MCF 10A (cell line): ENCODE results near the gene DENR. TPM values are rescaled to one million over a fixed set of nuclear protein-coding genes. Genes with fewer than 3 reads are reported as not detected.

ENCODE experiments used
- BruUV-seq: library from RNA; stranded (reverse); fragments of 400-500 nt; replicated peaks from 2 replicates; lab custom pipeline; 2021; lab: Mats Ljungman, UMichigan
- CTCF ChIA-PET: fragments of 300-600 bp; sonication (Branson Sonifier 250); formaldehyde crosslinking; extraction: SDS; loops from one replicate; lab custom pipeline; 2021; ENCODE audit warnings: antibody characterized with exemption, inconsistent platforms; lab: Yijun Ruan, JAX
- POLR2A ChIA-PET: fragments of 300-600, 350-650 bp; sonication (Branson Sonifier 250); formaldehyde crosslinking; extraction: SDS; loops from one replicate; lab custom pipeline; 2020; ENCODE audit warnings: antibody characterized with exemption, inconsistent platforms; lab: Yijun Ruan, JAX
- DNase-seq: peaks from one replicate; pipeline ENCODE4 v3.0.0-alpha.2; 2018; ENCODE audit not compliant: unreplicated experiment
- H3K27ac Mint-ChIP-seq: one replicate; pipeline ENCODE4 v1.8.0; 2022; ENCODE audit warnings: mild to moderate bottlenecking, low read depth, mixed read lengths; ENCODE audit not compliant: unreplicated experiment
- H3K27me3 Mint-ChIP-seq: one replicate; pipeline ENCODE4 v1.8.0; 2022; ENCODE audit warnings: mixed read lengths; ENCODE audit not compliant: insufficient read depth, unreplicated experiment
- H3K36me3 Mint-ChIP-seq: one replicate; pipeline ENCODE4 v1.8.0; 2022; ENCODE audit warnings: mild to moderate bottlenecking, moderate library complexity, mixed read lengths; ENCODE audit not compliant: insufficient read depth, unreplicated experiment
- H3K4me1 Mint-ChIP-seq: one replicate; pipeline ENCODE4 v1.8.0; 2022; ENCODE audit warnings: mixed read lengths; ENCODE audit not compliant: insufficient read depth, unreplicated experiment
- H3K4me3 Mint-ChIP-seq: one replicate; pipeline ENCODE4 v1.8.0; 2022; ENCODE audit warnings: mild to moderate bottlenecking, moderate library complexity, mixed read lengths; ENCODE audit not compliant: unreplicated experiment
- H3K9me3 Mint-ChIP-seq: one replicate; pipeline ENCODE4 v1.8.0; 2022; ENCODE audit warnings: mixed read lengths; ENCODE audit not compliant: unreplicated experiment
- CTCF ChIP-seq: fragments of 200-600 bp; IDR thresholded peaks from one replicate; pipeline ENCODE4 v1.8.0; 2022; ENCODE audit warnings: antibody characterized with exemption, mild to moderate bottlenecking; ENCODE audit not compliant: unreplicated experiment
- intact Hi-C: fragments of 100-400 bp; cut with micrococcal nuclease; formaldehyde crosslinking; loops from 2 replicates; pipeline ENCODE4 v1.14.1; 2022
- total RNA-seq: library from RNA; stranded (reverse); gene quantifications from 2 replicates; pipeline ENCODE4 v1.2.3, GENCODE V29; 2022

The DENR gene
- total RNA-seq, 1 experiment from 2014 or later: 104 TPM

GRCh38 chr12:122788387-122788786, 35.8 kb downstream of the DENR start:
- no peaks in the 10 kb centered on the region for H3K36me3 Mint-ChIP-seq

GRCh38 chr12:122789637-122790036, 37.0 kb downstream of the DENR start:
- no TSS peak for BruUV-seq
- ChIA-PET POLR2A (interaction anchor here (1.2 kb wide), 1 partner anchor 31 kb away, joined by 3 read pairs; no protein-coding TSS in a partner anchor), CTCF (interaction anchor here (0.7 to 1.6 kb wide), 6 partner anchors 10 to 1908 kb away, joined by 3 to 8 read pairs (median 4); no protein-coding TSS in a partner anchor)
- DNase-seq: no peak
- TF ChIP-seq CTCF: no peak
- Mint-ChIP-seq H3K4me1 (peaks cover 16% of the 10 kb centered on the region), H3K27me3 (no peaks in the 10 kb centered on the region), H3K4me3 (no peak overlapping the region), H3K9me3 (no peaks in the 10 kb centered on the region), H3K27ac (no peak overlapping the region), H3K36me3 (no peaks in the 10 kb centered on the region)
- intact Hi-C loops: loop anchor here (5.0 kb wide), 1 partner anchor 73 kb away; no protein-coding TSS in a partner anchor

More at GRCh38 chr12:122788387-122788786, 35.8 kb downstream of the DENR start:
- intact Hi-C loops: no loop called here
- no peaks in the 10 kb centered on the region for H3K27me3 Mint-ChIP-seq
- POLR2A ChIA-PET: no interaction called here
- no TSS peak for BruUV-seq
- no peak overlapping the region for H3K4me3 Mint-ChIP-seq
- no peak overlapping the region for H3K27ac Mint-ChIP-seq
- no peak for TF ChIP-seq CTCF
- CTCF ChIA-PET: interaction anchor here (0.7 kb wide), 1 partner anchor 10 kb away, joined by 3 read pairs; no protein-coding TSS in a partner anchor
- H3K9me3 Mint-ChIP-seq: no peaks in the 10 kb centered on the region
- peaks cover 16% of the 10 kb centered on the region for H3K4me1 Mint-ChIP-seq
- DNase-seq: peak; percentile 51

GRCh38 chr12:122790393-122791075, 37.9 kb downstream of the DENR start:
- no peak for TF ChIP-seq CTCF
- Mint-ChIP-seq H3K27me3 (no peaks in the 10 kb centered on the region), H3K27ac (peak overlapping the region; percentile 35), H3K4me3 (no peak overlapping the region), H3K36me3 (no peaks in the 10 kb centered on the region), H3K9me3 (no peaks in the 10 kb centered on the region), H3K4me1 (peaks cover 16% of the 10 kb centered on the region)
- ChIA-PET CTCF (interaction anchor here (0.6 to 1.6 kb wide), 9 partner anchors 9 to 177 kb away, joined by 3 to 8 read pairs (median 4); no protein-coding TSS in a partner anchor), POLR2A (interaction anchor here (1.0 to 1.4 kb wide), 4 partner anchors 8 to 31 kb away, joined by 3 read pairs; no protein-coding TSS in a partner anchor)
- DNase-seq: peak; percentile 28
- BruUV-seq: no TSS peak
- intact Hi-C loops: loop anchor here (5.0 kb wide), 1 partner anchor 72 kb away; no protein-coding TSS in a partner anchor

- Mint-ChIP-seq H3K27me3 (no peaks in the 10 kb centered on the region), H3K27ac (no peak overlapping the region), H3K9me3 (no peaks in the 10 kb centered on the region), H3K36me3 (no peaks in the 10 kb centered on the region), H3K4me3 (no peak overlapping the region), H3K4me1 (peaks cover 8% of the 10 kb centered on the region)
- intact Hi-C loops: loop anchor here (1.0 to 5.0 kb wide), 4 partner anchors 38 to 159 kb away; no protein-coding TSS in a partner anchor
- TF ChIP-seq CTCF: peak; percentile 46
- ChIA-PET CTCF (interaction anchor here (0.6 to 2.9 kb wide), 39 partner anchors 9 to 445 kb away, joined by 3 to 37 read pairs (median 6); partner anchors contain the start of gene HIP1R), POLR2A (interaction anchor here (0.6 to 1.7 kb wide), 8 partner anchors 32 to 185 kb away, joined by 3 to 11 read pairs (median 4); no protein-coding TSS in a partner anchor)
- peak; percentile 64 for DNase-seq
- BruUV-seq: no TSS peak
Measured at GRCh38 chr12:122793685-122794106, 41.1 kb downstream of the DENR start.
